HepG2 (cell line): ENCODE measurements around the gene PYGO2. TPM values are rescaled to one million over a fixed set of nuclear protein-coding genes. Genes with fewer than 3 reads are reported as not detected.

Experiments
- ARHGAP35 ChIP-seq: sonication (generic); formaldehyde crosslinking; IDR thresholded peaks from 2 replicates; pipeline ENCODE4 v1.9.0; 2022; ENCODE audit warnings: mild to moderate bottlenecking, inconsistent platforms, moderate library complexity, missing genetic modification reagents, borderline replicate concordance
- BRD4 ChIP-seq: sonication (generic); formaldehyde crosslinking; IDR thresholded peaks from 2 replicates; pipeline ENCODE4 v1.4.0; 2020; ENCODE audit warnings: missing genetic modification reagents
- CSRNP1 ChIP-seq: sonication (generic); formaldehyde crosslinking; IDR thresholded peaks from 2 replicates; pipeline ENCODE4 v1.8.1; 2023; ENCODE audit warnings: mild to moderate bottlenecking, missing genetic modification reagents
- EED ChIP-seq: sonication (generic); formaldehyde crosslinking; IDR thresholded peaks from 2 replicates; pipeline ENCODE4 v1.5.0; 2020; ENCODE audit warnings: mild to moderate bottlenecking, missing genetic modification reagents
- HHEX ChIP-seq: IDR thresholded peaks from 2 replicates; pipeline ENCODE4 v1.6.1; 2016; ENCODE audit warnings: control low read depth
- KLF6 ChIP-seq: IDR thresholded peaks from 2 replicates; pipeline ENCODE4 v1.8.0; 2016; ENCODE audit warnings: missing biosample characterization, missing genetic modification reagents
- MEIS2 ChIP-seq: sonication (generic); formaldehyde crosslinking; IDR thresholded peaks from 2 replicates; pipeline ENCODE4 v1.9.0; 2021; ENCODE audit warnings: mild to moderate bottlenecking, missing genetic modification reagents
- MTA3 ChIP-seq: sonication (generic); formaldehyde crosslinking; IDR thresholded peaks from 2 replicates; pipeline ENCODE4 v1.4.0; 2020; ENCODE audit warnings: missing genetic modification reagents
- NFIB ChIP-seq: sonication (generic); formaldehyde crosslinking; IDR thresholded peaks from 2 replicates; pipeline ENCODE4 v1.9.0; 2021; ENCODE audit warnings: missing genetic modification reagents, mild to moderate bottlenecking, borderline replicate concordance
- NFIC ChIP-seq: IDR thresholded peaks from 2 replicates; pipeline ENCODE4 v1.6.1; 2012; ENCODE audit warnings: mild to moderate bottlenecking, low read length, inconsistent platforms
- RORA ChIP-seq: sonication (generic); formaldehyde crosslinking; IDR thresholded peaks from 2 replicates; pipeline ENCODE4 v1.5.0; 2020; ENCODE audit warnings: mild to moderate bottlenecking, missing genetic modification reagents, moderate library complexity
- SIN3A ChIP-seq: IDR thresholded peaks from 2 replicates; pipeline ENCODE4 v1.6.1; 2011; ENCODE audit warnings: low read depth, mild to moderate bottlenecking, control low read depth, low read length, borderline replicate concordance
- STAG1 ChIP-seq: sonication (generic); formaldehyde crosslinking; IDR thresholded peaks from 2 replicates; pipeline ENCODE4 v1.4.0; 2020; ENCODE audit warnings: missing genetic modification reagents
- TBX2 ChIP-seq: sonication (generic); formaldehyde crosslinking; IDR thresholded peaks from 2 replicates; pipeline ENCODE4 v1.5.0; 2020; ENCODE audit warnings: missing genetic modification reagents, mild to moderate bottlenecking, borderline replicate concordance
- WIZ ChIP-seq: sonication (generic); formaldehyde crosslinking; IDR thresholded peaks from 2 replicates; pipeline ENCODE4 v1.5.1; 2020; ENCODE audit warnings: mild to moderate bottlenecking, missing genetic modification reagents
- YY1 ChIP-seq: IDR thresholded peaks from 2 replicates; pipeline ENCODE4 v1.6.1; 2011; ENCODE audit warnings: low read length, low read depth, moderate library complexity, mild to moderate bottlenecking; ENCODE audit not compliant: insufficient read depth, insufficient replicate concordance
- ZBTB25 ChIP-seq: IDR thresholded peaks from 2 replicates; pipeline ENCODE4 v1.6.1; 2018; ENCODE audit warnings: missing genetic modification reagents
- ZFP36L2 ChIP-seq: sonication (generic); formaldehyde crosslinking; IDR thresholded peaks from 2 replicates; pipeline ENCODE4 v1.4.0; 2020; ENCODE audit warnings: missing genetic modification reagents
- ZNF12 ChIP-seq: sonication (generic); formaldehyde crosslinking; IDR thresholded peaks from 2 replicates; pipeline ENCODE4 v1.5.0; 2020; ENCODE audit warnings: missing genetic modification reagents
- ZNF282 ChIP-seq: fragments of 450-650 bp; IDR thresholded peaks from 2 replicates; pipeline ENCODE4 v1.6.1; 2018; ENCODE audit not compliant: partially characterized antibody
- ZNF335 ChIP-seq: sonication (generic); formaldehyde crosslinking; IDR thresholded peaks from 2 replicates; pipeline ENCODE4 v1.4.0; 2020; ENCODE audit warnings: missing genetic modification reagents
- ZNF354B ChIP-seq: sonication (generic); formaldehyde crosslinking; IDR thresholded peaks from 2 replicates; pipeline ENCODE4 v1.8.0; 2022; ENCODE audit warnings: mild to moderate bottlenecking, missing genetic modification reagents
- ZNF383 ChIP-seq: sonication (generic); formaldehyde crosslinking; IDR thresholded peaks from 2 replicates; pipeline ENCODE4 v1.4.0; 2020; ENCODE audit warnings: missing genetic modification reagents, mild to moderate bottlenecking, borderline replicate concordance
- ZNF432 ChIP-seq: sonication (generic); formaldehyde crosslinking; IDR thresholded peaks from 2 replicates; pipeline ENCODE4 v1.5.0; 2020; ENCODE audit warnings: missing genetic modification reagents, mild to moderate bottlenecking, borderline replicate concordance
- ZNF546 ChIP-seq: sonication (generic); formaldehyde crosslinking; conservative IDR thresholded peaks from 2 replicates; pipeline ENCODE4 v1.8.1; 2023; ENCODE audit warnings: mild to moderate bottlenecking, missing genetic modification reagents
- ZNF629 ChIP-seq: sonication (generic); formaldehyde crosslinking; conservative IDR thresholded peaks from 2 replicates; pipeline ENCODE4 v1.5.0; 2020; ENCODE audit warnings: missing genetic modification reagents
- ZNF639 ChIP-seq: conservative IDR thresholded peaks from 2 replicates; pipeline ENCODE4 v1.6.1; 2018; ENCODE audit warnings: missing genetic modification reagents
- ZNF776 ChIP-seq: sonication (generic); formaldehyde crosslinking; IDR thresholded peaks from 2 replicates; pipeline ENCODE4 v1.4.0; 2020; ENCODE audit warnings: mild to moderate bottlenecking, missing genetic modification reagents
- ZSCAN9 ChIP-seq: IDR thresholded peaks from 2 replicates; pipeline ENCODE4 v1.6.1; 2016; ENCODE audit warnings: borderline replicate concordance
- polyA plus RNA-seq, 8 experiments: library from polyadenylated mRNA; depleted of rRNA in 3 of 8; stranded (reverse) in 7 of 8; unstranded in 1 of 8; fragments of >200 nt; fragmentation: Illumina TruSeq in 4 of 8; extraction: Trizol in 4 of 8; gene quantifications; 2 replicates each; pipeline versions ENCODE4 v1.2.1 to v1.2.3, GENCODE V29; 2011 to 2016; ENCODE audit warnings: low read depth in 4 of 8, missing spikeins in 1 of 8, mixed read lengths in 1 of 8; ENCODE audit not compliant: insufficient read depth in 1 of 8
- total RNA-seq, 5 experiments: library from RNA; depleted of rRNA; stranded (reverse); fragments of >200 nt; fragmentation: Illumina TruSeq; extraction: Trizol; gene quantifications; 2 replicates each; pipeline ENCODE4 v1.2.3, GENCODE V29; 2016; ENCODE audit warnings: low read depth in 1 of 5

Gene PYGO2
- total and polyA plus RNA-seq, 2 of the 13 experiments (the other 11 are each of a cell fraction or from before 2014, with no cell fraction given) = 20.3 to 21.8 TPM

DNA sequence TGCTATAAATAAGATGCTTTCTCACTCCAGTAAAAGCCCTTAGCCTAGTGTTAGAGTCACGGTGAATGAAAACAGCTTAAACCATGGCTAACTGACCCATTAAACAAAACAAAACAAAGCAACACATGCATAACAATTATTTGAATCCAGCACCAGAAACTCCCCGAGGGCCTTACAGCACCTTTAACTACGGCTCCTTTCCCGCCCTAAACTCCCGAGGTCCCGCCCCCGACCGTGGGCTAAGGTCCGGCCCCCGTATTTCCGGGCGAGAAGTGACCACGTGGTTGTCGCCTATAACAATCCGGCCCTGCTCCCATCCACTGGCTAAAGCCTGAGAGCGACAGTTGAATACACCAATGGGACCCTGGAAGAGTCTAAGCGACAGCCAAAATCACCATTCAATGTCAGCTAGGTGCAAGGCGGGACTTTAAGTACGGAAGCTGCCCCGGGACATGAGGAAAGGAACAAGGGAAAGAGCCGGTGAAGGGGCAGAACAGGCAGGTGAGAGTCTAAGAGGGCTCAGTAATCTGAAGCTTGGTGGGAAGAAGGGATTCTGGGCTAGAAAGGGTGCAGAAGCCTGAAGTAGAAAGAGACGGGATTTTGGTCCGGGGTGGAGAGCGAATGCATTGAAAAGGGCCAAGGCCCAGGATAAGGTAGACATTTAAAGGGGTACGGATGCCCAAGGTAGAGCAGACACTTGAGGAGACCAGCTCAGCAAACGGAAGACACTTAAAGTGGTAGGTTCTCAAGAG is 21.5 kb upstream of the PYGO2 start, which contains the start of gene FLAD1 (continued):
- TF ChIP-seq BRD4 (peak; percentile 46; the same call in 1 of the 2 replicates), ZSCAN9 (CRISPR knock-in tag) (peak; percentile 29; the same call in 1 of the 2 replicates), HHEX (CRISPR knock-in tag) (no peak), ZNF432 (no peak), NFIB (CRISPR knock-in tag) (no peak), WIZ (CRISPR knock-in tag) (no peak), ARHGAP35 (CRISPR knock-in tag) (no peak), ZNF282 (no peak), STAG1 (no peak), RORA (CRISPR knock-in tag) (no peak), MEIS2 (CRISPR knock-in tag) (0 out of 2 replicates have a peak, but pooled peaks have one; percentile 15), SIN3A (peak; percentile 90; the same call in 1 of the 2 replicates), ZNF335 (CRISPR knock-in tag) (no peak), TBX2 (CRISPR knock-in tag) (peak; percentile 39; the same call in 1 of the 2 replicates), ZFP36L2 (CRISPR knock-in tag) (no peak), ZNF546 (CRISPR knock-in tag) (no peak), ZNF383 (CRISPR knock-in tag) (no peak), ZNF12 (CRISPR knock-in tag) (no peak), ZNF776 (CRISPR knock-in tag) (no peak), CSRNP1 (CRISPR knock-in tag) (no peak), MTA3 (CRISPR knock-in tag) (no peak), EED (no peak), ZBTB25 (CRISPR knock-in tag) (peak; percentile 27; the same call in 1 of the 2 replicates), YY1 (no peak), ZNF639 (CRISPR knock-in tag) (peak; percentile 29; the same call in 1 of the 2 replicates), ZNF354B (CRISPR knock-in tag) (0 out of 2 replicates have a peak, but pooled peaks have one; percentile 44), KLF6 (CRISPR knock-in tag) (peak; percentile 19; the same call in 1 of the 2 replicates), NFIC (peak; percentile 73), ZNF629 (CRISPR knock-in tag) (no peak)
